HEK293T (cell line): ENCODE results near the gene COL9A2.

Experiments used
- BHLHE40 ChIP-seq: fragments of 450-650 bp; IDR thresholded peaks from 2 replicates; pipeline ENCODE4 v1.6.1; 2016; ENCODE audit warnings: mild to moderate bottlenecking, moderate library complexity, borderline replicate concordance
- FOXA1 ChIP-seq: fragments of 450-650 bp; IDR thresholded peaks from 2 replicates; pipeline ENCODE4 v1.6.1; 2016; ENCODE audit warnings: mild to moderate bottlenecking
- FOXK2 ChIP-seq: fragments of 450-650 bp; IDR thresholded peaks from 2 replicates; pipeline ENCODE4 v1.6.1; 2016; ENCODE audit warnings: mild to moderate bottlenecking
- FOXM1 ChIP-seq: fragments of 450-650 bp; IDR thresholded peaks from 2 replicates; pipeline ENCODE4 v1.6.1; 2017; ENCODE audit warnings: mild to moderate bottlenecking, borderline replicate concordance
- L3MBTL2 ChIP-seq: fragments of 450-650 bp; conservative IDR thresholded peaks from 2 replicates; pipeline ENCODE4 v1.6.1; 2016; ENCODE audit warnings: mild to moderate bottlenecking
- LEF1 ChIP-seq: fragments of 450-650 bp; IDR thresholded peaks from 2 replicates; pipeline ENCODE4 v1.6.1; 2017; ENCODE audit warnings: mild to moderate bottlenecking, borderline replicate concordance
- SP1 ChIP-seq: fragments of 450-650 bp; IDR thresholded peaks from 2 replicates; pipeline ENCODE4 v1.6.1; 2017
- SUZ12 ChIP-seq: fragments of 450-650 bp; IDR thresholded peaks from 2 replicates; pipeline ENCODE4 v1.6.1; 2016; ENCODE audit warnings: mild to moderate bottlenecking
- TARDBP ChIP-seq: fragments of 450-650 bp; IDR thresholded peaks from 2 replicates; pipeline ENCODE4 v1.6.1; 2016
- ZNF384 ChIP-seq: fragments of 450-650 bp; IDR thresholded peaks from 2 replicates; pipeline ENCODE4 v1.6.1; 2016
- TF ChIP-seq, protein P1 (sequence below): fragments of 450-650 bp; IDR thresholded peaks from 2 replicates; pipeline ENCODE4 v1.6.1; 2016

GRCh38 chr1:40302475-40302874 lies 14.6 kb downstream of the COL9A2 start:
- no peak for TF ChIP-seq TARDBP
- TF ChIP-seq, protein P1, sequence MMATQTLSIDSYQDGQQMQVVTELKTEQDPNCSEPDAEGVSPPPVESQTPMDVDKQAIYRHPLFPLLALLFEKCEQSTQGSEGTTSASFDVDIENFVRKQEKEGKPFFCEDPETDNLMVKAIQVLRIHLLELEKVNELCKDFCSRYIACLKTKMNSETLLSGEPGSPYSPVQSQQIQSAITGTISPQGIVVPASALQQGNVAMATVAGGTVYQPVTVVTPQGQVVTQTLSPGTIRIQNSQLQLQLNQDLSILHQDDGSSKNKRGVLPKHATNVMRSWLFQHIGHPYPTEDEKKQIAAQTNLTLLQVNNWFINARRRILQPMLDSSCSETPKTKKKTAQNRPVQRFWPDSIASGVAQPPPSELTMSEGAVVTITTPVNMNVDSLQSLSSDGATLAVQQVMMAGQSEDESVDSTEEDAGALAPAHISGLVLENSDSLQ = no peak
- TF ChIP-seq FOXM1 = no peak
- TF ChIP-seq SUZ12 = no peak
- TF ChIP-seq SP1 = no peak
- TF ChIP-seq L3MBTL2 = no peak
- no peak for TF ChIP-seq ZNF384
- no peak for TF ChIP-seq FOXK2
- no peak for TF ChIP-seq BHLHE40
- no peak for TF ChIP-seq LEF1
- no peak for TF ChIP-seq FOXA1
